NCI-H146 treated with DMSO at 0.1 percent for 48 hours (cell line): ENCODE data around the gene MEPCE.

Source experiments
- DNase-seq: peaks from one replicate; lab custom pipeline; 2025; ENCODE audit not compliant: unreplicated experiment; lab: John Stamatoyannopoulos, UW

The MEPCE gene

GRCh38 chr7:100407285-100408180 is 22.1 kb upstream of the MEPCE start:
- DNase-seq = peak; percentile 46

GRCh38 chr7:100411101-100411500 is 18.5 kb upstream of the MEPCE start:
- no peak for DNase-seq

GRCh38 chr7:100413346-100413745 is 16.3 kb upstream of the MEPCE start:
- no peak for DNase-seq

- DNase-seq = no peak
These were observed 15.7 kb upstream of the MEPCE start for GRCh38 chr7:100413889-100414288.

GRCh38 chr7:100415448-100415847 is 14.2 kb upstream of the MEPCE start:
- no peak for DNase-seq

GRCh38 chr7:100418930-100419659 is 10.5 kb upstream of the MEPCE start:
- no peak for DNase-seq

GRCh38 chr7:100419660-100420226 is 9.9 kb upstream of the MEPCE start:
- no peak for DNase-seq

GRCh38 chr7:100423315-100423714 is 6.3 kb upstream of the MEPCE start:
- no peak for DNase-seq

- no peak for DNase-seq
These were observed 4.3 kb upstream of the MEPCE start for GRCh38 chr7:100425347-100425746.

- DNase-seq = no peak
These were observed 3.1 kb upstream of the MEPCE start for GRCh38 chr7:100426516-100426915.

GRCh38 chr7:100427762-100428198 is 1.9 kb upstream of the MEPCE start:
- no peak for DNase-seq

GRCh38 chr7:100428199-100428966 is 1.2 kb upstream of the MEPCE start, which contains the start of gene ZCWPW1:
ZCWPW1 (minus strand) TSS chr7:100428703; CDS start chr7:100420649, 8,054 bp downstream.
- peak; percentile 93 for DNase-seq

- DNase-seq = peak; percentile 98
These were observed 529 bp upstream of the MEPCE start for GRCh38 chr7:100428967-100429636.

GRCh38 chr7:100430493-100431285 is 1.1 kb downstream of the MEPCE start:
- no peak for DNase-seq

GRCh38 chr7:100431286-100431735 is 1.7 kb downstream of the MEPCE start:
- DNase-seq = no peak

GRCh38 chr7:100432053-100432452 is 2.4 kb downstream of the MEPCE start:
- no peak for DNase-seq

GRCh38 chr7:100432621-100433275 is 3.1 kb downstream of the MEPCE start:
- no peak for DNase-seq

GRCh38 chr7:100433276-100433591 is 3.6 kb downstream of the MEPCE start:
- no peak for DNase-seq
